ENCODE measurements around the gene UGT2B28. TPM values are rescaled to one million over a fixed set of nuclear protein-coding genes. Genes with fewer than 3 reads are reported as not detected.
A peak's percentile ranks its signal among the peaks of the same experiment; 100 is the strongest.
"Not testable (repeated sequence)": the region's sequence is repeated elsewhere in the genome, so short reads cannot be mapped to it uniquely, and the experiment has no call there.

The UGT2B28 gene
- polyA plus RNA-seq, 1 experiment: not detected

DNA sequence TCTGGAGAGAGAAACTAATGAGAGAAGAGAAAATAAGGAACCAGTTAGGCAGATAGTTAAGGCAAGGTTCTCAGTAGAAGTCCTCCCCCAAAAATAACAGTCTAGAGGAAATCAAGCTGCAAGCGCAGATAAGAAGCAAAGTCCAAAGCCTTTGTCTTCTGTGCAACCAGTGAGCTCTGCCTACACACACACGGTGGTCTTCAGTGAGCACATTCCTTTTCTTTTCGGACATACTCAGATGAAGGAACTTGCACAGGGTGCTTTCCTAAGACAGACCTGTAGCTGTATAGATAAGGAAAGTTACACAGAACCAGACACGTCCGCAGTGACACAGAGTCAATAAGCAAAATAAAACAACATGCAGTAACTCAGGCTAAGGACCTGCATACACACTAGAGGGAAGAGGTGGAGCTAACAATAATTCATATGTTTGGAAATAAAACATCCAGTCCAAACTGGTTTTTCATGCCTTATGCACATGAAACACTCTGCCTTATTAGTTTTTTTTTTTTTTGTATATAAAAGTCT lies 29.3 kb downstream of the UGT2B28 start:
- H3K36me3 ChIP-seq (ENCODE audit: control insufficient read depth, insufficient read depth, low read length); H3K4me3 ChIP-seq (ENCODE audit: low read depth, low read length); H3K27me3 ChIP-seq (ENCODE audit: control insufficient read depth, insufficient read depth, low read length); DNase-seq (ENCODE audit: low read depth); POLR2A ChIA-PET; CTCF ChIA-PET: not testable (repeated sequence)

DNA sequence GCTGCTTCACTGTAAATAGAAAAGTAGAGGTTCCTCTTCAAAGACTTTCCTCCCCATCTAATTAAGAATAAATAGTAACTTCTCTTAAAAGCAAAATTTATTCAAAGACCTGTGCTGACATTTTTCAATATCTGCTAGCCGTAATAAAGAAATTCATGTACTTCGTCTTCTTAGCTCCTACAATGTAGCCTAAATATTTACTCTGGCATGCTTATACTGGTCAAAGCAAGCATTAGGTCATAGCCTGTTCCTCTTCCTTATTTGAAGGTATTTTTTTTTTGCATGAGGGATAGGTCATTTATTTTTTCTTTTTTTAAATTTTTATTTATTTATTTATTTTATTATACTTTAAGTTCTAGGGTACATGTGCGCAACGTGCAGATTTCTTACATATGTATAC lies 30.0 kb downstream of the UGT2B28 start:
- H3K36me3 ChIP-seq (ENCODE audit: control insufficient read depth, insufficient read depth, low read length); DNase-seq (ENCODE audit: low read depth); H3K27me3 ChIP-seq (ENCODE audit: control insufficient read depth, insufficient read depth, low read length); POLR2A ChIA-PET; CTCF ChIA-PET; H3K4me3 ChIP-seq (ENCODE audit: low read depth, low read length): not testable (repeated sequence)

DNA sequence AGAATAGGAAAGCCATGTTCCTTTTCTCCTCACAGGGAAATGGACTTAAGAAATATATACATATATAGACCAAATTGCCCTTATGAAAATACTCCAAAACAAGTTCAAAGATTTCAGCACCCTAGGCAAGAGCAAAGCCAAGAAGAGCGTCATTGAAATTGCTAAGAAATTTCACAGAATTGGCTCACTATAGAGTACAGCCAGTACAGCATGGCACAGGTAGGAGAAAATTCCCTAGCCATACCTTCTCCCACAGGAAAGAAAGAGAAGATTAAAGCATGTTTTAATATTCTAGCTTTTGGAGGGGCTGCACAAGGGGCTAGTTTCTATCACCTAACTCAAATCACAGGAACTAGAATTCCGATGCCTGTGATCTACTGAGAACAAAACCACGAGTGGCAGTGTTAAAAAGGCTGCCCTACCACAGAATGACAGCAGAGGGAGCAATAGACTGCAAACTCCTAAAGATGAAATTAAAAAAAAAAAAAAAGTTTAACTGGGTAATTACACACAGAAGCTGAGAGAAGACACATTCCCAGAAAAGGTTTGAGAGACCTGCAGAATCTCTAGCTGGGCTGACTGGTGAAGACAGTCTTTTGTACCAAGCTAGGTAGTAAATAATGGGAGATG lies 37.5 kb downstream of the UGT2B28 start:
- H3K36me3 ChIP-seq (ENCODE audit: control insufficient read depth, insufficient read depth, low read length); H3K4me3 ChIP-seq (ENCODE audit: low read depth, low read length); DNase-seq (ENCODE audit: low read depth); POLR2A ChIA-PET; H3K27me3 ChIP-seq (ENCODE audit: control insufficient read depth, insufficient read depth, low read length): not testable (repeated sequence)
- CTCF ChIA-PET: interaction anchor here (1.2 kb wide), 1 partner anchor 1196 kb away, joined by 5 read pairs; no protein-coding TSS in a partner anchor
- TF ChIP-seq, protein P1, sequence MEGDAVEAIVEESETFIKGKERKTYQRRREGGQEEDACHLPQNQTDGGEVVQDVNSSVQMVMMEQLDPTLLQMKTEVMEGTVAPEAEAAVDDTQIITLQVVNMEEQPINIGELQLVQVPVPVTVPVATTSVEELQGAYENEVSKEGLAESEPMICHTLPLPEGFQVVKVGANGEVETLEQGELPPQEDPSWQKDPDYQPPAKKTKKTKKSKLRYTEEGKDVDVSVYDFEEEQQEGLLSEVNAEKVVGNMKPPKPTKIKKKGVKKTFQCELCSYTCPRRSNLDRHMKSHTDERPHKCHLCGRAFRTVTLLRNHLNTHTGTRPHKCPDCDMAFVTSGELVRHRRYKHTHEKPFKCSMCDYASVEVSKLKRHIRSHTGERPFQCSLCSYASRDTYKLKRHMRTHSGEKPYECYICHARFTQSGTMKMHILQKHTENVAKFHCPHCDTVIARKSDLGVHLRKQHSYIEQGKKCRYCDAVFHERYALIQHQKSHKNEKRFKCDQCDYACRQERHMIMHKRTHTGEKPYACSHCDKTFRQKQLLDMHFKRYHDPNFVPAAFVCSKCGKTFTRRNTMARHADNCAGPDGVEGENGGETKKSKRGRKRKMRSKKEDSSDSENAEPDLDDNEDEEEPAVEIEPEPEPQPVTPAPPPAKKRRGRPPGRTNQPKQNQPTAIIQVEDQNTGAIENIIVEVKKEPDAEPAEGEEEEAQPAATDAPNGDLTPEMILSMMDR (IDR thresholded peaks at IDR 0.05; ENCODE audit: insufficient read depth, low read depth, low read length): peak; percentile 40; the same call in 1 of the 2 replicates

DNA sequence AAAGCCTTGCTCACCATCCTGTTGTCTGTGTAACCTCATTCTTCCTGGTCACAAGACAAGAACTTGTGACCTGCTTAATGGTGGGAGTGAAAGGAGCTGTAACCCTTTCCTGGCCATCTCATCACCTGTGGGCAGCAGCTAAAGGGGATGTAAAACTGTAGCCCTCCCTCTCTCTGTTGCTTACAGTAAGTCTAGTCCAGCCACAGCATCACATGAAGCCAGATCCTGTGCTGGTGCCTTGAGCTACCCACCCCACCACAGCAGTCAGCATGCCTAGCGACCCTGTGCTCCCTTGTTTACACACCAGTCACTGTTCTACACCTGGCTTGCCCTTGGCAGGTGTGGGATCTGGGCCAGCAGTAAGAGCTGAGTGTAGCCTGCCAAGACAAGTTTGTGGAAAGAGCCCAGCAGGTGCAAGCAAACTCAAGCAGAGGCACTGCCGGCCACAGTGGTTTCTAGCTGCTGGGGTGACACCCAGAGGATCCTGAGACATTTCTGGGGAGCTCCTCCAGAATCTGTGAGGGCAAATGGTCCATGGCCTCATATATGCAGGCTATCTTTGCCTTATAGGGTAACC lies 41.0 kb downstream of the UGT2B28 start:
- CTCF ChIA-PET: no interaction called here
- DNase-seq (ENCODE audit: low read depth): no peak

DNA sequence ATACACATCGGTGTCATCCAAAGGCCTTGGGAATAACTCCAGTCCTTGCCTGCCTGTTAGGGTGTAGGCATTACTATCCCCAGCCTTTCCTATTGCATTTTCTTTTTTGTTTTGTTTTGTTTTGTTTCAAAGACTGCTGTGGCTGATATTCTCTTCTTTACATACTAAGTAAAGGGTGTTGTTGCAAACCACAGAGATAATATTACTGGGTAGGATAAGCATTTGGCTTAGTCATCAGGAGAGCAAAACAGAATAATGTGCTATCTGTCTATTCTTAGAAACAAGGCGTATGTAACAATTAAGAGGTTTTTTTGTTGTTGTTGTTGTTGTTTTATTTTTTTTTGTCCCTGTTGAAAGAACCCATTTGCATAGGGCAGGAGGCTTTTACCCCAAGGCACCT lies 41.8 kb downstream of the UGT2B28 start:
- ChIA-PET POLR2A (no interaction called here), CTCF (no interaction called here)
- no peaks in the 10 kb centered on the region for H3K36me3 ChIP-seq (ENCODE audit: control insufficient read depth, insufficient read depth, low read length)
- no peak overlapping the region for H3K4me3 ChIP-seq (ENCODE audit: low read depth, low read length)
- H3K27me3 ChIP-seq (ENCODE audit: control insufficient read depth, insufficient read depth, low read length): no peaks in the 10 kb centered on the region
- TF ChIP-seq, protein P1 (IDR thresholded peaks at IDR 0.05; ENCODE audit: insufficient read depth, low read depth, low read length): no peak
- no peak for DNase-seq (ENCODE audit: low read depth)

More for the DNA sequence above, 41.0 kb downstream of the UGT2B28 start:
- no peaks in the 10 kb centered on the region for H3K36me3 ChIP-seq (ENCODE audit: control insufficient read depth, insufficient read depth, low read length)
- H3K27me3 ChIP-seq (ENCODE audit: control insufficient read depth, insufficient read depth, low read length): no peaks in the 10 kb centered on the region
- H3K4me3 ChIP-seq (ENCODE audit: low read depth, low read length): no peak overlapping the region
- POLR2A ChIA-PET: no interaction called here
- TF ChIP-seq, protein P1 (IDR thresholded peaks at IDR 0.05; ENCODE audit: insufficient read depth, low read depth, low read length): no peak

DNA sequence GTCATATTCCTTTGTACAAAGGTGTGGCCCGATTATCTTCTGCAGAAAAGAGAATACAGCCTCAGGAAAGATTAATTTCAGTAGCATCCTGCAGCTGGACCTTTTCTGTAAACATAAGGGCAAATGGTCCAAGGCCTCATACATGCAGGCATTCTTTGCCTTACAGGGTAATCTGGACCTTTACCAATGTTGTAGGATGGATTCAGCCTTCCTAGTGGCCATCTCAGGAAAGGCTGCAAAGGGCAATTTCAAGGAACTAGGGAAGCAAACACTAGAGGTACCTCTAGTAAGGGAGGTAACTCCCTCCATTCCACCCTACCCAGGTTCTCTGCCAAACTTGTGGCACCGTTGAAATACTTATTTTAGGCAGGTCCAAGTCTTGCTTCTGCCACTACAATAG lies 43.0 kb downstream of the UGT2B28 start:
- ChIA-PET CTCF (no interaction called here), POLR2A (no interaction called here)
- TF ChIP-seq, protein P1 (IDR thresholded peaks at IDR 0.05; ENCODE audit: insufficient read depth, low read depth, low read length): no peak
- Histone ChIP-seq H3K4me3 (ENCODE audit: low read depth, low read length) (no peak overlapping the region), H3K36me3 (ENCODE audit: control insufficient read depth, insufficient read depth, low read length) (no peaks in the 10 kb centered on the region), H3K27me3 (ENCODE audit: control insufficient read depth, insufficient read depth, low read length) (no peaks in the 10 kb centered on the region)
- DNase-seq (ENCODE audit: low read depth): no peak

Measured in BJ (cell line).